ENCODE results near the gene NDST4.

The NDST4 gene

DNA sequence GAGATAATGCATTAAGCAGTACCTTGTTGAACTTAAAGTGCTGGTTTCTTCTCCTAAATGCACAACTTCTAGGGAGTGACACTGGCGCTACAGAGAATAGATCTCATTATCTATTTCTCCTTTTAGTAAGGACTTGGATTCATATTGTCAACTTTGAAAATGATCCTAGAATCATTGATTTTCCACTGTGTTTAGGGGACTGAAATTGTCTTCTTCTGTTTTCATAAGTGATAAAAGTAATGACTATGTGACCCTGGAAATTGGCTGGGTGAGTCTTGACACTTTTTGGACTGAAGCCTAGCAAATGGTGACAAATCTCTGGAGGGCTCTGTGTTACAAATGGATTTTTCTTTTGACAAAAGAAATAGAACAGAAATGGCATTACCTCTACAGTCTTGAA lies 167.8 kb downstream of the NDST4 start:
- Histone ChIP-seq H3K9me3 (ENCODE audit: insufficient read depth, low read length) (no peaks in the 10 kb centered on the region), H3K4me3 (ENCODE audit: insufficient read length, low read depth) (no peak overlapping the region), H3K27me3 (ENCODE audit: insufficient read depth, insufficient read length) (no peaks in the 10 kb centered on the region), H3K36me3 (ENCODE audit: insufficient read depth, insufficient read length, low read length) (no peaks in the 10 kb centered on the region), H3K9ac (ENCODE audit: insufficient read length, low read depth) (no peak overlapping the region), H3K4me1 (ENCODE audit: insufficient read depth, insufficient read length) (no peaks in the 10 kb centered on the region)
- no peak for DNase-seq (ENCODE audit: low read depth, low spot score)
- no peak for TF ChIP-seq ZNF274 (IDR thresholded peaks at IDR 0.05; ENCODE audit: low read depth, low read length)

DNA sequence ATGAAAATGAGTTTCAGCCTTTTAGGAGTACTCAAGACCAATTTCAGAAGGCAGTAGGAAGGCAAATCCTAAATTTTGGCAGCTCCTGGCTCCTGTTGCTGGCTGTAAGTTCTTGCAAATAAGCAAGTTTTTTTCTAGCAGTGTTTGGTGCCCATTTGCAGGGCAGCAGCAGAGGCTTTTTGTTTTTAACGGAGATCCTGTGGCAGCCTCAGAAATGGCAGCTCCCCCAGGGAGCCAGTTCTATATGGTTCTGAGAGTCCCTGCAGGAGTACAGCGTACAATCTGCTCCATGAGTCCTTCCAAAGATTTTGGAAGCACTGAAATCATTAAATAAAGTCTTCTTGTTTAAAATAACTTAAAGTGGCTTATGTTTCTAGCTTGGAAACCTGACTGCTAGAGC lies 171.9 kb downstream of the NDST4 start:
- DNase-seq (ENCODE audit: low read depth, low spot score), result no peak
- no peaks in the 10 kb centered on the region for H3K27me3 ChIP-seq (ENCODE audit: insufficient read depth, insufficient read length)
- H3K4me1 ChIP-seq (ENCODE audit: insufficient read depth, insufficient read length), result no peaks in the 10 kb centered on the region
- TF ChIP-seq SUZ12 (IDR thresholded peaks at IDR 0.05; ENCODE audit: extremely low read depth, insufficient read depth, insufficient read length), result no peak
- no peak for TF ChIP-seq ZNF274 (IDR thresholded peaks at IDR 0.05; ENCODE audit: low read depth, low read length)
- TF ChIP-seq YY1 (IDR thresholded peaks at IDR 0.05; ENCODE audit: insufficient read depth, insufficient read length), result no peak
- H3K4me3 ChIP-seq (ENCODE audit: insufficient read length, low read depth), result no peak overlapping the region
- no peaks in the 10 kb centered on the region for H3K9me3 ChIP-seq (ENCODE audit: insufficient read depth, low read length)
- H3K9ac ChIP-seq (ENCODE audit: insufficient read length, low read depth), result no peak overlapping the region
- H3K36me3 ChIP-seq (ENCODE audit: insufficient read depth, insufficient read length, low read length), result no peaks in the 10 kb centered on the region

DNA sequence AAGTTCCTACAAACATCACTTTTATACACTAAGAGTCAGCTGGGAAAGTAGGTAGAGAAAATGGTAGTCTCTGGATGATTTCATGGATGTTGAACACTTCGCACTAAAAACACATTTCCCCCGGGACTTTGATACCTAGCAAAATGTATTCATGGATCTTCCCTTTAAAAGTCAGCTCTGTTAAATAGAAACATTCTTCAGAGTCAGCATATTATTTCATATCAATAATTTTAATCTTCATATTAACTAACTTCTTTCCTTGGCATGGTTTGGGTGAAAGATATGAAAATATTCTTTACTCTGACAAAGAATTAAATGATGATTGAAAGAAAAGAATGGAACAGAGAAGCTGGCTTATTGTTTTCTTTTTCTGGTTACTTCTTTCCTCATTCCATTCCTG lies 185.5 kb downstream of the NDST4 start:
- H3K4me3 ChIP-seq (ENCODE audit: insufficient read length, low read depth), result no peak overlapping the region
- H3K9ac ChIP-seq (ENCODE audit: insufficient read length, low read depth), result no peak overlapping the region
- no peaks in the 10 kb centered on the region for H3K9me3 ChIP-seq (ENCODE audit: insufficient read depth, low read length)
- no peaks in the 10 kb centered on the region for H3K36me3 ChIP-seq (ENCODE audit: insufficient read depth, insufficient read length, low read length)
- no peaks in the 10 kb centered on the region for H3K4me1 ChIP-seq (ENCODE audit: insufficient read depth, insufficient read length)
- TF ChIP-seq YY1 (IDR thresholded peaks at IDR 0.05; ENCODE audit: insufficient read depth, insufficient read length) (no peak), ZNF274 (IDR thresholded peaks at IDR 0.05; ENCODE audit: low read depth, low read length) (no peak), SUZ12 (IDR thresholded peaks at IDR 0.05; ENCODE audit: extremely low read depth, insufficient read depth, insufficient read length) (no peak)
- no peak for DNase-seq (ENCODE audit: low read depth, low spot score)
- no peaks in the 10 kb centered on the region for H3K27me3 ChIP-seq (ENCODE audit: insufficient read depth, insufficient read length)

DNA sequence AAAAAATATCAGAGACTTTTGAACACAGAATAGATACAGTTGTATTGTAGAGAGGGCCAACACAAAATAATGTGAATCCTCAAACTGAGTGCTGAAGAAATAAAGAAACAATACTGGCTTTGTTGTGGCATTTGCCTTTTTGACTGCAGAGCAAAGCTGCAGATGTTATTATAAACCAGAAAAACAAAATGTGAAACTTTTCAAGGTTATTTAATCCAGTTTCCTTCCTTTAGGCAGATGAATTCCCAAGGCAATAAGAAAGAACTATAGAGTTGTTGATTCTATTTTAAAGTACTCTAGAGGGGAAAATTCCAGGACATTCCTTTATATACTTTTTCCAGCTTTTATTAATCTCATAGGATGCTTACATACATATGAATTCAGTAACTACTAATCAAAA lies 186.8 kb downstream of the NDST4 start:
- H3K4me1 ChIP-seq (ENCODE audit: insufficient read depth, insufficient read length), result no peaks in the 10 kb centered on the region
- H3K9me3 ChIP-seq (ENCODE audit: insufficient read depth, low read length), result no peaks in the 10 kb centered on the region
- no peak for DNase-seq (ENCODE audit: low read depth, low spot score)
- no peaks in the 10 kb centered on the region for H3K27me3 ChIP-seq (ENCODE audit: insufficient read depth, insufficient read length)
- H3K9ac ChIP-seq (ENCODE audit: insufficient read length, low read depth), result no peak overlapping the region
- no peak overlapping the region for H3K4me3 ChIP-seq (ENCODE audit: insufficient read length, low read depth)
- TF ChIP-seq YY1 (IDR thresholded peaks at IDR 0.05; ENCODE audit: insufficient read depth, insufficient read length), result no peak
- TF ChIP-seq ZNF274 (IDR thresholded peaks at IDR 0.05; ENCODE audit: low read depth, low read length), result no peak
- no peak for TF ChIP-seq SUZ12 (IDR thresholded peaks at IDR 0.05; ENCODE audit: extremely low read depth, insufficient read depth, insufficient read length)
- no peaks in the 10 kb centered on the region for H3K36me3 ChIP-seq (ENCODE audit: insufficient read depth, insufficient read length, low read length)

DNA sequence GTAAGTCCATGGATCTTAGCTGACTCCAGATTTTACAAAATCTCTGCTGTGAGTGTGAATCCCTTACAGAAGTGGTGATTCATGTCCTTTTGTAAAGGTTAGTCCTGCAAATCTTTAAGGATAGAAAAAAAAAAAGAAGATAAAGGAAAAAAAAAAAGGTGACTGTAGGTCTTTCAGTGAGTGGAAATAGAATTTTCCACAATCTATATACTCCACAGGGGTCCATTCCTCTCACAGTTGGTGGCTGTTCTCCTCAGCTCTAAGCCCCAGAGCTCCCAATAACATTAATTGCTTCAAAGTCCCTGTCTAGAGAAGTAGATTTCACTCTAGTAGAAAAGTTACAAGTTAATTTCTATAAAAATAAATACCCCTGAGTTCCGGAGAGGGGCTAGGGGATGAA lies 189.1 kb downstream of the NDST4 start:
- no peaks in the 10 kb centered on the region for H3K36me3 ChIP-seq (ENCODE audit: insufficient read depth, insufficient read length, low read length)
- no peak overlapping the region for H3K4me3 ChIP-seq (ENCODE audit: insufficient read length, low read depth)
- H3K9ac ChIP-seq (ENCODE audit: insufficient read length, low read depth), result no peak overlapping the region
- H3K27me3 ChIP-seq (ENCODE audit: insufficient read depth, insufficient read length), result no peaks in the 10 kb centered on the region
- TF ChIP-seq YY1 (IDR thresholded peaks at IDR 0.05; ENCODE audit: insufficient read depth, insufficient read length) (no peak), SUZ12 (IDR thresholded peaks at IDR 0.05; ENCODE audit: extremely low read depth, insufficient read depth, insufficient read length) (no peak), ZNF274 (IDR thresholded peaks at IDR 0.05; ENCODE audit: low read depth, low read length) (no peak)
- no peaks in the 10 kb centered on the region for H3K9me3 ChIP-seq (ENCODE audit: insufficient read depth, low read length)
- H3K4me1 ChIP-seq (ENCODE audit: insufficient read depth, insufficient read length), result no peaks in the 10 kb centered on the region
- peak; percentile 36 for DNase-seq (ENCODE audit: low read depth, low spot score)

DNA sequence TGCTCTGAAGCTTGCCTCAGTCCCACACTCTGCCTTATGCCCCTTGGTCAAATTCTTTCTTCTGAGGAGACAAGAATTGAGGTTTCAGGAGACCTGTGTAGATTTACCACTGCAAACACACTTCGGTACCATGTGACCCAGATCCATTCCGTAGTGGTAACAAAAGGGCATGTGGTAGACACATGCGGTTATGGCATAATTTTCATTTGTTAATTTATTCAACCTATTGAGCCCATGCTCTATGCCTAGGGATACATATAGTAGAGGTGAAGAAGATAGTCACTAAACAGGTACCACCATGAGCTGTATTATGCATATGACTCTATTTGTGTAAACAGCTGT lies 190.9 kb downstream of the NDST4 start:
- no peaks in the 10 kb centered on the region for H3K9me3 ChIP-seq (ENCODE audit: insufficient read depth, low read length)
- no peaks in the 10 kb centered on the region for H3K36me3 ChIP-seq (ENCODE audit: insufficient read depth, insufficient read length, low read length)
- no peak for TF ChIP-seq YY1 (IDR thresholded peaks at IDR 0.05; ENCODE audit: insufficient read depth, insufficient read length)
- TF ChIP-seq ZNF274 (IDR thresholded peaks at IDR 0.05; ENCODE audit: low read depth, low read length), result no peak
- TF ChIP-seq SUZ12 (IDR thresholded peaks at IDR 0.05; ENCODE audit: extremely low read depth, insufficient read depth, insufficient read length), result no peak
- no peak overlapping the region for H3K9ac ChIP-seq (ENCODE audit: insufficient read length, low read depth)
- H3K4me3 ChIP-seq (ENCODE audit: insufficient read length, low read depth), result no peak overlapping the region
- DNase-seq (ENCODE audit: low read depth, low spot score), result no peak
- no peaks in the 10 kb centered on the region for H3K4me1 ChIP-seq (ENCODE audit: insufficient read depth, insufficient read length)
- no peaks in the 10 kb centered on the region for H3K27me3 ChIP-seq (ENCODE audit: insufficient read depth, insufficient read length)

DNA sequence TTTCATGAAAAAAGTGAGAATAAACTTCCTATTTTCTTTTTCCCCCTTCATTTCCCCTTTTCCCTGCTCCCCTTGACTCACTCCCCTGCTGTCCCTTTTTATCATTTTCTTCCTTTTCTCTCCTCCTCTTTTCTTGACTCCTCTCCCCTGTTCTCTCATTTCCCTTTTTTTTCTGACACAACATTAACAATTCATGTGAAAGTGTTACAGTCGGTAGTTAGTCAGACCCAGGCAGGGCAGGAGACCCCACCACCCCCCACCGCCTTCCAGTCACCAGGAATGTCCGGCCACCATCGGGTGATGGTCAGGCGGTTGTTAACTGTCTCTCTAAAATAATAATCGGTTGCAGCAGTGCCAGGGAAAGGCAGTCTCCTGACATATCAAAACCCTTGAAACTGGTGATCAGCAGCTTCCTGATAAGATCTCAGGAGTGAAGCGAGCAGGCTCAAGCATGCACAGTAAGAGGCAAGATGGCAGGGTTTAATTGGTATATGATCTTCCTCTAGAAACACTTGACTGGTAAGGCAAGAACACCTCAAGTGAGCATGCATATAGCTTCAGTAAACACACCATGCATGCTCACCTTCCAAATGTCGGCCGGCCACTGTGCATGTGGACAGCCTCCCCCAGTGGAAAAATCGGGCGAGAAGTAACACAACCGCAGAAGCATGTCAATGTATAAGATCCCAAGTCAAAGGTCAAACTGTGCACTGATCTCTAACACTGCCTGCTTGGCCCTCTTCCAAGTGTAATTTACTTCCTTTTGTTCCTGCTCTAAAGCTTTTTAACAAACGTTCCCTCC lies 191.4 kb downstream of the NDST4 start:
- Histone ChIP-seq H3K9ac (ENCODE audit: insufficient read length, low read depth) (no peak overlapping the region), H3K4me1 (ENCODE audit: insufficient read depth, insufficient read length) (no peaks in the 10 kb centered on the region), H3K9me3 (ENCODE audit: insufficient read depth, low read length) (no peaks in the 10 kb centered on the region), H3K27me3 (ENCODE audit: insufficient read depth, insufficient read length) (no peaks in the 10 kb centered on the region), H3K36me3 (ENCODE audit: insufficient read depth, insufficient read length, low read length) (no peaks in the 10 kb centered on the region), H3K4me3 (ENCODE audit: insufficient read length, low read depth) (no peak overlapping the region)
- TF ChIP-seq ZNF274 (IDR thresholded peaks at IDR 0.05; ENCODE audit: low read depth, low read length), result no peak
- no peak for TF ChIP-seq YY1 (IDR thresholded peaks at IDR 0.05; ENCODE audit: insufficient read depth, insufficient read length)
- TF ChIP-seq SUZ12 (IDR thresholded peaks at IDR 0.05; ENCODE audit: extremely low read depth, insufficient read depth, insufficient read length), result no peak
- DNase-seq (ENCODE audit: low read depth, low spot score), result no peak
